Common myeloid progenitor, CD34-positive (primary cell): ENCODE data around the gene GUCY1A1. TPM values are rescaled to one million over a fixed set of nuclear protein-coding genes. Genes with fewer than 3 reads are reported as not detected.

ENCODE experiments used
- CTCF ChIA-PET: fragments of 350-600 bp; sonication (Branson Sonifier 250); formaldehyde crosslinking; loops from one replicate; lab custom pipeline; 2021; ENCODE audit warnings: antibody characterized with exemption; lab: Charles Lee
- POLR2A ChIA-PET: fragments of 350-600 bp; sonication (Branson Sonifier 250); formaldehyde crosslinking; loops from one replicate; lab custom pipeline; 2021; ENCODE audit warnings: antibody characterized with exemption; lab: Charles Lee
- DNase-seq, 3 donors: peaks; one replicate each; pipeline versions ENCODE4 v3.0.0 to v3.0.0-alpha.2; 2013
- H3K27ac ChIP-seq, 2 experiments: 1 replicate in 1 of 2; 2 replicates in 1 of 2; pipeline ENCODE4 v1.7.0; 2013; ENCODE audit warnings: inconsistent platforms in 2 of 2, low read length in 2 of 2, mild to moderate bottlenecking in 2 of 2, low read depth in 1 of 2, moderate library complexity in 1 of 2; ENCODE audit not compliant: severe bottlenecking in 2 of 2, insufficient read depth in 1 of 2, poor library complexity in 1 of 2
- H3K27me3 ChIP-seq, 5 experiments: replicated peaks in 2 of 5; 1 replicate in 3 of 5; 2 replicates in 2 of 5; pipeline versions ENCODE4 v1.6.1 to v1.7.0; 2013; ENCODE audit warnings: low read length in 4 of 5, mild to moderate bottlenecking in 2 of 5, moderate library complexity in 2 of 5, inconsistent platforms in 1 of 5; ENCODE audit not compliant: insufficient read depth in 5 of 5, control insufficient read depth in 4 of 5
- H3K36me3 ChIP-seq, 4 experiments: 1 replicate in 2 of 4; 2 replicates in 2 of 4; pipeline versions ENCODE4 v1.6.1 to v1.7.0; 2013; ENCODE audit warnings: low read length in 3 of 4, control low read depth in 1 of 4, mild to moderate bottlenecking in 1 of 4; ENCODE audit not compliant: control insufficient read depth in 4 of 4, insufficient read depth in 4 of 4
- H3K4me1 ChIP-seq, 4 experiments: 1 replicate in 3 of 4; 2 replicates in 1 of 4; pipeline versions ENCODE4 v1.6.1 to v1.7.1; 2013; ENCODE audit warnings: low read length in 3 of 4, mild to moderate bottlenecking in 3 of 4, control low read depth in 1 of 4, inconsistent platforms in 1 of 4, moderate library complexity in 1 of 4; ENCODE audit not compliant: control insufficient read depth in 4 of 4, insufficient read depth in 4 of 4; ENCODE audit errors: control extremely low read depth in 1 of 4
- H3K4me3 ChIP-seq, 7 experiments: 1 replicate in 4 of 7; 2 replicates in 3 of 7; pipeline versions ENCODE4 v1.5.1 to v1.7.0; 2013; ENCODE audit warnings: mild to moderate bottlenecking in 7 of 7, low read length in 6 of 7, moderate library complexity in 6 of 7, inconsistent platforms in 2 of 7, low read depth in 2 of 7, control low read depth in 1 of 7; ENCODE audit not compliant: insufficient read depth in 4 of 7, control insufficient read depth in 1 of 7; ENCODE audit errors: extremely low read depth in 1 of 7
- H3K9me3 ChIP-seq, 5 experiments: 1 replicate in 4 of 5; 2 replicates in 1 of 5; pipeline versions ENCODE4 v1.6.1 to v1.7.1; 2013; ENCODE audit warnings: low read length in 4 of 5, mild to moderate bottlenecking in 2 of 5, inconsistent platforms in 1 of 5, low read depth in 1 of 5, moderate library complexity in 1 of 5; ENCODE audit not compliant: control insufficient read depth in 4 of 5, insufficient read depth in 2 of 5; ENCODE audit errors: control extremely low read depth in 1 of 5
- WGBS: methylation state at CpG from one replicate; pipeline ENCODE4 v1.1.5; 2013; ENCODE audit not compliant: insufficient coverage; 5-methylcytosine and 5-hydroxymethylcytosine counted together
- polyA plus RNA-seq: library from polyadenylated mRNA; unstranded; fragments of 120-200 nt; gene quantifications from one replicate; pipeline ENCODE4 v1.2.1, GENCODE V29; 2013

GUCY1A1 gene, protein sequence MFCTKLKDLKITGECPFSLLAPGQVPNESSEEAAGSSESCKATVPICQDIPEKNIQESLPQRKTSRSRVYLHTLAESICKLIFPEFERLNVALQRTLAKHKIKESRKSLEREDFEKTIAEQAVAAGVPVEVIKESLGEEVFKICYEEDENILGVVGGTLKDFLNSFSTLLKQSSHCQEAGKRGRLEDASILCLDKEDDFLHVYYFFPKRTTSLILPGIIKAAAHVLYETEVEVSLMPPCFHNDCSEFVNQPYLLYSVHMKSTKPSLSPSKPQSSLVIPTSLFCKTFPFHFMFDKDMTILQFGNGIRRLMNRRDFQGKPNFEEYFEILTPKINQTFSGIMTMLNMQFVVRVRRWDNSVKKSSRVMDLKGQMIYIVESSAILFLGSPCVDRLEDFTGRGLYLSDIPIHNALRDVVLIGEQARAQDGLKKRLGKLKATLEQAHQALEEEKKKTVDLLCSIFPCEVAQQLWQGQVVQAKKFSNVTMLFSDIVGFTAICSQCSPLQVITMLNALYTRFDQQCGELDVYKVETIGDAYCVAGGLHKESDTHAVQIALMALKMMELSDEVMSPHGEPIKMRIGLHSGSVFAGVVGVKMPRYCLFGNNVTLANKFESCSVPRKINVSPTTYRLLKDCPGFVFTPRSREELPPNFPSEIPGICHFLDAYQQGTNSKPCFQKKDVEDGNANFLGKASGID
- polyA plus RNA-seq: 86.8 TPM

DNA sequence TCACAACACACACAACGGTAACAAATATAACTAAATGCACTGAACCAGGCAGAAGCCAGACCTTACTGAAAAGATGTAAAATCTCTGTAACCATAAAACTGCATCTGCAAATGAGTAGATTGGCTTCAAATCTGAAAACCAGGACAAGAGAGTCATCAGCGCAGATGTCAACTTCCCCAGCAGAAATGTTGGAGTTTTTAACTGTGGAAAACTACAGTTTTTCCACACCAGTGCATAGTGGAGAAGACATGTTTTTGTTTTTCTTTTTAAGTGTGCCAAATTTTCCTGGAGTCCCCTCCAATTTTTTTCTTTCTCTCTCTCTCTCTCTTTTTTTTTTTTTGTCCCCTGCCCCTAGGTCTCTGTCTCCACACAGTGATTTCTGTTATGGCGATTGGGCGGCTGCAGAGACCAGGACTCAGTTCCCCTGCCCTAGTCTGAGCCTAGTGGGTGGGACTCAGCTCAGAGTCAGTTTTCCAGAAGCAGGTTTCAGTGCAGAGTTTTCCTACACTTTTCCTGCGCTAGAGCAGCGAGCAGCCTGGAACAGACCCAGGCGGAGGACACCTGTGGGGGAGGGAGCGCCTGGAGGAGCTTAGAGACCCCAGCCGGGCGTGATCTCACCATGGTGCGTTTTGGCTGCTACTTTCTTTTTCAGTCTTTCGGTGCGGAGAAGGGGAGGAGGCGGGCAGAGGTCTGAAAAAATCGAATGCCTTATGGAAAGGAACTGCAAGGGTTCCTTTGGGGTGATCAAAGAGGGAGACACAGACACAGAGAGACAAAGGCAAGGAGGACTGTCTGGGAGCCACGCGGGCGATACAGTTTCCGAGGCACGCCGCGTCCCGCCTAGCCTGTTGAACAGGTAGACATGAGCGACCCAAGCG lies at the start of gene GUCY1A1:
Gene GUCY1A1 (plus strand): TSS at position 505 of the 878 bp plus-strand sequence. CDS start 30,020 bp downstream, outside the sequence.
- DNase-seq: peak; percentile 68 to 83 (median 78)
- CTCF ChIA-PET: interaction anchor here (1.0 to 2.2 kb wide), 10 partner anchors 10 to 138 kb away, joined by 3 to 8 read pairs (median 4); no protein-coding TSS in a partner anchor
- Histone ChIP-seq H3K27ac (peak within 1 kb of the TSS; percentile 78 to 90), H3K4me1 (peaks cover 19 to 52% (median 35%) of the 10 kb centered on the region in 4 experiments), H3K9me3 (no peaks in the 10 kb centered on the region), H3K4me3 (peak within 1 kb of the TSS; percentile 77 to 99 (median 84)), H3K36me3 (peaks cover 0 to 8% (median 6%) of the 10 kb centered on the region in 4 experiments), H3K27me3 (no peaks in the 10 kb centered on the region)
- WGBS: 0% methylated on average over 24 of the region's 25 CpGs
- POLR2A ChIA-PET: interaction anchor here (1.1 to 1.8 kb wide), 3 partner anchors 10 to 47 kb away, joined by 4 to 9 read pairs (median 4); no protein-coding TSS in a partner anchor

DNA sequence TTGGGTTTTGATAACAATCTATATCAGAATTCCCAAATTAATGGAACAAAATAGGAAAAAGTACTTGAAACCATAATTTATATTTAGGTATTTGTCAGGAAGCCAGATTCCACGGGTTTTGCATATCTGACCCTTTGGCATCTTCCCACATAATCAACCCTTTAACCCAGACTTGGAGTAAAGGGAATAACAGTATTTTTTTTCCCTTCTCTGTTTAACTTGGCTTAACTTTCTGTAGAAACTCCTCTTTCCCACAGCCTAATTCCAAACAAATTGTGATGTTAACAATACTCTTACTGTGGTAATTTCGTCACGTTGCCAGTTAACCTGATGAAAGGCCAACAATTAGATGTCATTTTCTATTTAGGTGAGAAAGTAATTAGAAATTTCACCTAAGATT lies 49.4 kb upstream of the GUCY1A1 start:
- CTCF ChIA-PET: interaction anchor here (2.1 kb wide), 1 partner anchor 13 kb away, joined by 8 read pairs; no protein-coding TSS in a partner anchor
- no peak for DNase-seq
- Histone ChIP-seq H3K27ac (no peak overlapping the region), H3K4me3 (no peak overlapping the region), H3K9me3 (peaks cover 0 to 4% (median 0%) of the 10 kb centered on the region in 5 experiments), H3K36me3 (no peaks in the 10 kb centered on the region), H3K27me3 (no peaks in the 10 kb centered on the region), H3K4me1 (peaks cover 0 to 12% (median 5%) of the 10 kb centered on the region in 4 experiments)
- WGBS: no CpG with 5 or more reads among the region's 3 CpGs
- POLR2A ChIA-PET: no interaction called here

DNA sequence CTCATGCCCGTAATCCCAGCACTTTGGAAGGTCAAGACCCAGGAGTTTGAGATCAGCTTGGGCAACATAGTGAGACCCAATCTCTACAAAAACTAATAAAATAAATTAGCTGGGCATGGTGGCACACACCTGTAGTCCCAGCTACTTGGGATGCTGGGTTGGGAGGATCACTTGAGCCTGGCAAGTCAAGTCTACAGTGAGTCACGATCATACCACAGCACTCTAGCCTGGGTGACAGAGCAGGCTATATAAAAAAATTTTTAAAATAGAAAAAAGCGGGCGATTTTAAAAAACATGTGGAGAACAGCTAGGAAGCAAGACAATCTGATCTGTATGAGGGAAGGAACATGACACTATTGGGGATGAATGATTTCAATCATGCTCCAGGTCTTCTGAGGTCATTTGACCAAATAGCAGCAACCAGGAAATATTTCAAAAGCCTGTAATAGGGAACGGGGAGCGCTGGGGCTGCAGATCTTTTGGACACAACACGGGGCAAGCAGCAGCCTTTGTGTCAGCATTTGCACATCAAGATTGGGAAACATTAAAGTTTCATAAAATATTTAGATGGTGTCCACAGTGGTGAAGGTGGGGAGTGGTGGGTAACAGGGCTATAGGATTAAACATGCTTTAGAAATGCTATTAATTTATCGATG lies 48.3 kb upstream of the GUCY1A1 start:
- H3K4me1 ChIP-seq: peaks cover 0 to 13% (median 6%) of the 10 kb centered on the region in 4 experiments
- no peaks in the 10 kb centered on the region for H3K36me3 ChIP-seq
- no peaks in the 10 kb centered on the region for H3K27me3 ChIP-seq
- H3K9me3 ChIP-seq: peaks cover 0 to 4% (median 0%) of the 10 kb centered on the region in 5 experiments
- ChIA-PET CTCF (no interaction called here), POLR2A (no interaction called here)
- DNase-seq: no peak
- H3K4me3 ChIP-seq: no peak overlapping the region
- WGBS: 94% methylated on average over 7 of the region's 8 CpGs
- H3K27ac ChIP-seq: no peak overlapping the region

DNA sequence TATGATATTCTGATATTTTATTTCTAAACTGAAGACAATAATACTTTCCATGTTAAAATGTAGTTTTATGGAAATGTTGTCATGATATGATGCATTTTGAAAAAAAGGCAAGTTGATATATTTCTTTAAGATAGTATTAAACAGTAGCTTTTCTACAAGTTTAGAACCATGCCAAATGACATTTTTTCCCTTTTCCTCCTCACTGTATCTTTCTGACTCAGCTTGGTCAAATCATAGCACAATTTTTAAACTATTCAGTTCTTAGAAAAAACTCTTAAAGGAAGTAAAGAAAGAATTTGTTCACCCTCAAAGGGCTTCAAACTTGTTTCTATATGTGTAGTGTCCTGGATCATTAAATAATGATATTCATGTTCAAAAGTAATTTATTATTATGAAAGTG lies 46.0 kb upstream of the GUCY1A1 start:
- H3K4me3 ChIP-seq: no peak overlapping the region
- peaks cover 0 to 4% (median 0%) of the 10 kb centered on the region in 5 experiments for H3K9me3 ChIP-seq
- POLR2A ChIA-PET: no interaction called here
- H3K27me3 ChIP-seq: no peaks in the 10 kb centered on the region
- DNase-seq: no peak
- CTCF ChIA-PET: no interaction called here
- no peaks in the 10 kb centered on the region for H3K36me3 ChIP-seq
- no peak overlapping the region for H3K27ac ChIP-seq
- H3K4me1 ChIP-seq: peaks cover 0 to 10% (median 8%) of the 10 kb centered on the region in 4 experiments

DNA sequence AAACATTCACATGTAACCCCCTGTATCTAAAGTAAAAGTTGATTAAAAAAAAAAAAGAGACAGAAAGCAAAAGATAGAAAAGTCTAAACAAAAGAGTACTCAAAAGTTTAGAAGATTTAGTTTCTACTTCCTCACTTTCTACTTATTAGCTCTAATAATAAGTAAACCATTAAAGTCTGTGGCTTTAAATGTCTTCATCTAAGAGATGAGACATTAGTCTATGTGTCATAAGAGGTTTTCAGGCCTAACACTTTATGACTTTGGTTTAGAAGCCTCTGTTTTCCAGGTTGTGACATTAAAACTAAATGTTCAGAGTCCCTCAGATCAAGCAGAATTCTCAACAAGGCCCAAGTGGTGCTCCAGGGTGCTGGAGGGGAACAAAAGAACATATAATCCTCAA lies 42.2 kb upstream of the GUCY1A1 start:
- Histone ChIP-seq H3K36me3 (no peaks in the 10 kb centered on the region), H3K4me3 (no peak overlapping the region), H3K4me1 (peaks cover 0 to 15% (median 10%) of the 10 kb centered on the region in 4 experiments), H3K27ac (no peak overlapping the region), H3K27me3 (no peaks in the 10 kb centered on the region), H3K9me3 (no peaks in the 10 kb centered on the region)
- CTCF ChIA-PET: interaction anchor here (2.5 kb wide), 1 partner anchor 11 kb away, joined by 8 read pairs; no protein-coding TSS in a partner anchor
- DNase-seq: no peak
- POLR2A ChIA-PET: no interaction called here

DNA sequence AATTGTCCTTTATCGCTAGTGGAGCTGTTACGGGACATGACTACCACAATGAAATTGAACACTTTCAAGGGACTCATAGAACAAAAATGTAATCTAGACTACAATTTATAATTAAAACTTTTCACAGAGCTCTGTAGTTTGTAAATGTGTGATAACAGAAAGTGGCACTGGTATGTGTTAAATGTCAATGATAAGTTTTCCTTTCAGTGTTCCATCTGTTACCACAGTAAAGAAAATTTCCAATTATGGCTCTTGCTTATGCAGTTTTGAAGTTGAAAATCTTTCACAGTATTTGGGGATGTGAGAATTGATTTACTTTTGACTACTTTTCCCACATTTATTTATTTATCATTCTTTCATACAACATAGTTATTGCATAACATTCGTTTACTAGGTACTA lies 40.1 kb upstream of the GUCY1A1 start:
- no CpG with 5 or more reads among the region's 3 CpGs for WGBS
- Histone ChIP-seq H3K4me1 (peaks cover 0 to 17% (median 10%) of the 10 kb centered on the region in 4 experiments), H3K4me3 (no peak overlapping the region), H3K27ac (no peak overlapping the region), H3K9me3 (no peaks in the 10 kb centered on the region), H3K36me3 (no peaks in the 10 kb centered on the region), H3K27me3 (no peaks in the 10 kb centered on the region)
- POLR2A ChIA-PET: no interaction called here
- DNase-seq: no peak
- CTCF ChIA-PET: interaction anchor here (0.7 to 2.5 kb wide), 3 partner anchors 9 to 195 kb away, joined by 3 to 8 read pairs (median 3); no protein-coding TSS in a partner anchor
